Measurements from ENCODE around the gene PKNOX2.

DNA sequence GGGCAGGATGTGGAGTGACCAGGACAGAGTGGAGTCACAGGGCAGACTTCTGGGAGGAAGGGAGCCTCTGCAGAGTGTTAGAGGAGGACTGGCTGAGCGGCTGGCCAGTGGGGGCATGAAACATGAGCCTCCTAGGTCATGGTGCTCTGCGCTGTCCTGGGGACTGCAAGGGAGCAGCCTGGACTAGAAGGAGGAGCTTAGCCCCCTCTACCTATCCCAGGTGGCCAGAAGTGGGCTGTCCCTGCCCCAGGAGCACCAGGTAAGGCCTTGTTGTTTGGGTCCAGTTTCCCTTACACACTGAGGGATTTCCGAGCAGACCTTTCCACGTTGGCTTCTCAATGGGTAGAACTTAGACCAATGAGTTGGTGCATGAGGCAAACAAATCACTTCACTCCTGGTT is 7.4 kb downstream of the PKNOX2 start:
- TF ChIP-seq EZH2 (IDR thresholded peaks at IDR 0.05; ENCODE audit: borderline replicate concordance, low read depth, low read length, severe bottlenecking) = no peak
- TF ChIP-seq, protein P1, sequence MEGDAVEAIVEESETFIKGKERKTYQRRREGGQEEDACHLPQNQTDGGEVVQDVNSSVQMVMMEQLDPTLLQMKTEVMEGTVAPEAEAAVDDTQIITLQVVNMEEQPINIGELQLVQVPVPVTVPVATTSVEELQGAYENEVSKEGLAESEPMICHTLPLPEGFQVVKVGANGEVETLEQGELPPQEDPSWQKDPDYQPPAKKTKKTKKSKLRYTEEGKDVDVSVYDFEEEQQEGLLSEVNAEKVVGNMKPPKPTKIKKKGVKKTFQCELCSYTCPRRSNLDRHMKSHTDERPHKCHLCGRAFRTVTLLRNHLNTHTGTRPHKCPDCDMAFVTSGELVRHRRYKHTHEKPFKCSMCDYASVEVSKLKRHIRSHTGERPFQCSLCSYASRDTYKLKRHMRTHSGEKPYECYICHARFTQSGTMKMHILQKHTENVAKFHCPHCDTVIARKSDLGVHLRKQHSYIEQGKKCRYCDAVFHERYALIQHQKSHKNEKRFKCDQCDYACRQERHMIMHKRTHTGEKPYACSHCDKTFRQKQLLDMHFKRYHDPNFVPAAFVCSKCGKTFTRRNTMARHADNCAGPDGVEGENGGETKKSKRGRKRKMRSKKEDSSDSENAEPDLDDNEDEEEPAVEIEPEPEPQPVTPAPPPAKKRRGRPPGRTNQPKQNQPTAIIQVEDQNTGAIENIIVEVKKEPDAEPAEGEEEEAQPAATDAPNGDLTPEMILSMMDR (IDR thresholded peaks at IDR 0.05; ENCODE audit: borderline replicate concordance, extremely low read depth, low read length, poor library complexity, severe bottlenecking) = no peak
